Activated CD4-positive, alpha-beta T cell treated with anti-CD3 and anti-CD28 coated beads for 24 hours (primary cell): ENCODE measurements around the gene TOM1.

Experiments used
- DNase-seq, 2 donors: peaks; one replicate each; pipeline ENCODE4 v3.0.0-alpha.2; 2020; ENCODE audit warnings: low read depth in 2 of 2

TOM1 gene

DNA sequence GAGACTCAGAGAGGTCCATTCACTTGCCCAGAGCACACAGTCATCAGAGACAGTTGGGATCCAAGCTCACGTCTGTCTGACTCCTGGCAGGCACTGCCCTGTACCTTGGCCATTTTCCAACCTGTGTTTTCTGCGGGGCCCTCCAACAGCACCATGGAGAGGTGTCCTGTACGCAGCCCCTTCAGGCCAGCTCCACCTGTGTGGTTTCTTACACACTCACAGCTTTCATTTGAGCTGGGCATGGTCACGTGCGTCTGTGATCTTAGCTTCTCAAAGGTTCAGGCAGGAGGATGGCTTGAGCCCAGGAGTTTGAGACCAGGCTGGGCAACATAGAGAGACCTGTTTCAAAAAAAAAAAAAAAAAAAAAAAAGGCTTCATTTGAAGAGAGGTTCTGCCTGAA is 24.4 kb downstream of the TOM1 start:
- DNase-seq, result no peak

DNA sequence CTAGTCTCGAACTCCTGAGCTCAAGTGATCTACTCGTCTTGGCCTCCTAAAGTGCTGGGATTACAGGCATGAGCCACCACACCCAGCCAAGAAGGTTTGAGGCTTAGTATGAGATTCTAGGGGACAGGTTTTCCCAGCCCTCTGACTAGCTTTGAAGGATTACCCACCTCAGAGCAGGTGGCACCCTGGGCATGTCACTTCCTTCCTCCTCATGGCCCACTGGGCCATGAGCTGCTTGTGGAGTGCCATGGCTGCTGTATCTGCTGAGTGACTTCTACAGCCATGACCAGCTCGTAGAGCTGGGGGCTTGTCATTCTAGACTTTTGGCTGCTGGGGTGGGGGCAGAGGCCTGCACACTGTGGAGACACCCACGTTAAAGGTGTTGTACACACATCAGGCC is 25.1 kb downstream of the TOM1 start:
- no peak for DNase-seq

DNA sequence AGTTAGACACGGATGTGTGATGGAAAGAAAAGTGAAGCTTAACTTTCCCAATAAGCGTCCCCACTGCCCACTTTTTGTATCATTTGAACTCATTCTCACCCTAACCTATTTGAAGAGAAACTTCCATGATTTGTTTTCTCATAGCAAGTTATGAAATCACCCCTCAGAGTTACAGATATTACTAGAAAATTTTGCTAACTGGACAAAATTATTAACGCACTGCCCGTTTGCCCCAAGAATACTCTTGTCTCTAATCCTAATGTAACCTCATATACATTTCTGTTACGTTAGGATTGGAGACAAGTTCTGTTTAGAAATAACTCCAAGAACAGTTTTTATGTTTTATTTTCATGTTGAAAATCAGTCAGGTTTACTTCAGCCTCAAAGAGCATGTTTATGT is 25.5 kb downstream of the TOM1 start:
- no peak for DNase-seq

DNA sequence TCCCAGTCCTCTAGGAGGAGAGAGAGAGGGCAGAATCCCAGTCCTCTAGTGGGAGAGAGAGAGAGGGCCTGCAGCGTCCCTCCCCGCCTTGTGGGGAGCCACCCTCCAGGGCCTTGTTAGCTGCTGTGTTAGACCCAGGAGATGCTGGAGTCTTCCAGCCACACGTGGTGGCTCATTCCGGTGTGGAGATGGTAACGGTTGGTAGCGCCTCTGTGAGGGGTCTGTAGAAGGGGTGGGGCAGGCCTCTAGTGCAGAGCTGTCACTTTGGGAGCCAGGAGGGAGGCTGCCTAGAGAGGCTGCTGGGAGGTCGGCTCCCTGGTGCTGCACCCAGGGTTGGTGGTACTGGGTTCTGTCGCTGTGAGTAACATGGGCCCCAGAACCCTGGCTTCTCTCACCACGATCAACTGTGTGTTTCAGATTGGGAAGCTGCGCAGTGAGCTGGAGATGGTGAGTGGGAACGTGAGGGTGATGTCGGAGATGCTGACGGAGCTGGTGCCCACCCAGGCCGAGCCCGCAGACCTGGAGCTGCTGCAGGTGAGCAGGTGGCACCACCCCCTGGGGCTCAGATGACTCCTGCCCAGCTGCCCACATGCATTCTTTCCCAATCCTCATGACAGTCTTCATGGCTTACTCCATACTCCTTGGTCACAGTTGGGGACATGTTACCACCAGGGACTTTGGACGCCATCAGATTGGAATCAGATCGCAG is 27.3 kb downstream of the TOM1 start:
- DNase-seq, result no peak

DNA sequence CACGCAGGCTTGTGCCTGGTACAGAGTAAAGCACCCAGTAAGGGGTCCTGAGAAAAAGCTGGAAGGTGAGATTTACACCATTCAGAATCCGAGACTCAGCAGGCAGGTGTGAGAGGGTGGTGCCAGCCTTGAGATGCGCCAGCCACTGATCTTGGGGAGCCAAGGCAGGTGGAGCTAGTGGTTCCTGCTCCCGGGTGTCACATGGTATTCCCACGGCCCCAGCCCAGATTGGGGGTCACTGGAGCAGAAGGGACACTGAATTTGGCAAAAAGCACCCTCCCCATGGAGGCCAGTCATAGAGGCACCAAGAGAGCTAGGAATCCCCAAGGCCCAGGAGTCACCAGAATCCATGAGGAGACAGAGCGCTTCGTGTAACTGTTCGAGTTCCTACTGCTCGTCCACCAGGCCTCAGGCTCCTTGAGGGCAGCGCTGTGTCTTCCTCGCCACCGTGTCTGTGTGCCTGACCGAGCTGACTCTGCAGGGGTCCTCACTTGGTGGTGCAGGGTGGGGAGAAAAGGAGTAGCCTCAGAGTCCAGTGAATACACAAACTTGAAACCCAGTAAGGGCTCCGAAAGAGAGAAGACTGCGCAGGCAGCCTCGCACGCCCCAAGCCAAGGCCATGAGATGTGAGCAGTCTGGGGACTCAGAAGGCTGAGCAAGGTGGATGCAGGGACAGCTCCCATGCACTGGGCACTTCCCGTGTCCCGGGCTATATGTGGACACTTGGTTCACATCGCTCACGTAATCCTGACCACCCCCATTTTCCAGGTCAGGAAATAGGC is 28.2 kb downstream of the TOM1 start:
- DNase-seq, result no peak

DNA sequence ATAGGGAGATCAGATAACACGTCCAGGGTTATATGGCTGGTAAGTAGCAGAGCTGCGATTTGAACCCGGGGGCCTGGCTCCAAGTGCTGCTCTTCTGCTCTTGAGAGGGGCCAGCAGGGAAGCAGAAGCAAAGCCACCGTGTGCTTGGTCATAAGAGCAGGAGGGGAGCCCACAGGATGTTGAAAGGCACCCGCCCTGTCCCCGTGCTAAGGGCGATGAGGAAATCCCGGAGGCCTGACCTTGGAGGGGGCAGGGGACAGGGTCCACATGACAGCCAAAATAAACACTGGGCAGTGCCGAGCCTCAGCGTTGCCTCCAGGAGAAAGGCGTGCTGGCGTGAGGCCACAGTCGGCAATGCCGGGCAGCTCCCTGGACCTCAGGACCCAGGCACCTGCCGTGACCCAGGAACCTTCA is 28.8 kb downstream of the TOM1 start:
- no peak for DNase-seq

DNA sequence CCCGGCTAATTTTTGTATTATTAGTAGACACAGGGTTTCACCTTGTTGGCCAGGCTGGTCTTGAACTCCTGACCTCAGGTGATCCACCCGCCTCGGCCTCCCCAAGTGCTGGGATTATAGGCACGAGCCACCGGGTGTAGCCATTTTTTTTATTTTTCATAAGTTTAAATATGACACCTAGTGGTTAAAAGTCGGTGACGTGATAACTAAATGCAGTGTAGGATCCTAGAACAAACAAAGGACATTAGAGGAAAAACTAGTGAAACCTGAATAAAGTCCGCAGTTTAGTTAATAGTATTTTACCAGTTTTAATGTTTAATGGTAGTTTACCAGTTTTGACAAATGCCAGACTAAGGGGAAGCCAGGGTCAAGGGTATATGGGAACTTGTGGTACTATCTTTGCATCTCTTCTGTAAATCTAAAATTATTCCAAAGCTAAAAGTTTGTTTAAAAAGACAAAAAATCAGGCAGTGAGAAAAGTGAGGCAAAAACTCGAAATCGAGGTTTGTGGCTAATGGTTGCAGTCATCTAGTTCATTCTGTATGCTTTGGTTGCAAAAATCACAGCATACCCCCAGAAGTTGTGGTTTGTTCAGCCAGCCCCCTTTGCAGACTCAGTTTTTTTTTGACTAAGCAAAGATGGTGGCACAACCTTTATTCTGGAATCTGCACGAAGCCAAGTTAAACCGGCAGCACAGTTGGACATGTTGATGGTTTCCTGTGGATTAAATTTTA is 29.6 kb downstream of the TOM1 start:
- DNase-seq, result no peak

DNA sequence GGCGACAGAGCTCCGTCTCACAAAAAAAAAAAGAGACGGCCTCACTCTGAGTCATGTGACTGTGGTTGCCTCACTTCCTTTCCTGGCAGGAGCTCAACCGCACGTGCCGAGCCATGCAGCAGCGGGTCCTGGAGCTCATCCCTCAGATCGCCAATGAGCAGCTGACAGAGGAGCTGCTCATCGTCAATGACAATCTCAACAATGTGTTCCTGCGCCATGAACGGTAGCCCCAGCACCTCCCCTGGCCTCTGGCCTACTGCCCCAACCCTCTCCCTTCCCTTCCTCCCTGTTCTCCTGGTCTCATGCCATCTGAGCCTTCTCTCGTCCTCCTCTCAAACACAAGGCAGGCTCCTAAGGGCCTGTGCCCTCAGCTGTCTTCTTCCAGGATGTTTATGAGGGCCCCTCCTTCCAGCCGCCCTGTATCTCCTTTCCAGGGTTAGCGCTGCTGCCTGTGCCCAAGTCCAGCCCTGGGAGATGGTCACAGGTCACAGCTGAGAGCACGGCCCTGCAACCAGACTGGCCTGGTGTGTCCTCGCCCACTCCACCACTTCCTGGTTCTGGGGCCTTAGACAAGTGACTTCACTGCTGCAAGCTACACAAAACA is 30.7 kb downstream of the TOM1 start:
- DNase-seq, result peak; percentile 42 to 45

DNA sequence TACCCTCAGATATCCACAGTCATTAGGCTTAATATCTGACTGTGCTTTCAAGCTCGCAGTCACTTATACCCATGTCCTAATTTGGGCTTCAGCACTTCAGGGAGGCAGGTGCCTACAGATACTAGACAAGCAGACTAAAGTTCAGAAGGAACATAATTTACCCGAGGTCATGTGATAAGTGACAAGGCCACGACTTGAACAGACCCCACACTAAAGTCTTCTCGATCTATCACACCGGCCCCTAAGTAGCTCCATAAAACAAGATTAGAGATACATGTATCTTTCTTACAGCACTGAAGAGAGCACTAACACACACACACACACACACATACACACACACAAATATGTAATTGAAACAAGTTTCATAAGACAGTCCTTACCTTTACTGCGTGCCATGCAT is 32.6 kb downstream of the TOM1 start:
- DNase-seq, result no peak

DNA sequence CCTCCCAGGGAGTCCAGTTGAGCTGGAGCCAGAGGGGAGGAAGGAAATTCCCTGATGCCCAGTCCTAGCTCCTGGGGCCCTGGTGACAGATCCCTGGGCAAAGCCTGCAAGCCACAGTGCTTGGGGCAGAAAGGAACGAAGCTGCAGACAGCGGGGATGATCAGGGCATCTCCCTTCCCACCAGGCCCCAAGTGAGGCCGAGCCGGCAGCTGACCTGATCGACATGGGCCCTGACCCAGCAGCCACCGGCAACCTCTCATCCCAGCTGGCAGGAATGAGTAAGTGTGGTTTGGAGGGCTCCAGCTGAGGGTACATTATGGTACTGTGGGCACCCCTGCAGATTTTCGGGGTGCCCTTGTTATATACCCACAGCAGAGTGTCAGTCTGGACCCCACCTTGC is 33.5 kb downstream of the TOM1 start:
- no peak for DNase-seq

DNA sequence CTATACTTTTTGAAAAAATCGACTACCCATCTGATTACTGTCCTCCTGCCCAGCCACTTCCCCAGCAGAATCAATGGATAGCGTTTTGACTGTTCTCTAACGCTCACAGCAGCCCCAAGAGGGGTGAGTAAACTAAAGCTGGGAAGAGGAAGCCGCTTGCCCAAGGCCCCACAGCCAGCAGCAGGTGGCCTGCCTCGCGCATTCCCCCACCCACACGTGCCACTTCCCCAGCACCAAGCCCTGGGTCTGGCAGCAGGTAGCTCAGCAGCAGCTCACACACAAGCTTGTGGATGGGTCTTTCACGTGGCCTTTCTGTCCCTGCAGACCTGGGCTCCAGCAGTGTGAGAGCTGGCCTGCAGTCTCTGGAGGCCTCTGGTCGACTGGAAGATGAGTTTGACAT is 34.3 kb downstream of the TOM1 start:
- DNase-seq, result peak in 1 of 2 donors; percentile 18

DNA sequence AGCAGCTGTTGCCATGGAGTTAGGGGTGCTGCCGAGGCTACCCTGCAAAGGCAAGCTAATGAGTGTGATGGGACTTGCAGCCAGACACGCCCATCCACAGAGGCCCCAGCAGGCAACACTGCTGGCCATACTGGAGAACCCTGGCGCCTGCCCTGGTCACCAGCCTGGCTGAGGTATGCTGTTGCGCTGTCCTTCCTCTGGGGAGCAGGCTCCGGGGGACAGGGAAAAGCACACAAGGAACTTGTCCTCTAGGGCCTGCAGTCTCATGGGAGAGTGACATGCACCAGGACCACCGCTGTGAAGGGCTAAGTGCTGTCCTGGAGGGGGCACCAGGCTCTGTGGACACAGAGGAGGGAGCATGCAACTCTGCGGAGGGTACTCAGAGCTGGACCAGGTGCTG is 35.8 kb downstream of the TOM1 start:
- no peak for DNase-seq

DNA sequence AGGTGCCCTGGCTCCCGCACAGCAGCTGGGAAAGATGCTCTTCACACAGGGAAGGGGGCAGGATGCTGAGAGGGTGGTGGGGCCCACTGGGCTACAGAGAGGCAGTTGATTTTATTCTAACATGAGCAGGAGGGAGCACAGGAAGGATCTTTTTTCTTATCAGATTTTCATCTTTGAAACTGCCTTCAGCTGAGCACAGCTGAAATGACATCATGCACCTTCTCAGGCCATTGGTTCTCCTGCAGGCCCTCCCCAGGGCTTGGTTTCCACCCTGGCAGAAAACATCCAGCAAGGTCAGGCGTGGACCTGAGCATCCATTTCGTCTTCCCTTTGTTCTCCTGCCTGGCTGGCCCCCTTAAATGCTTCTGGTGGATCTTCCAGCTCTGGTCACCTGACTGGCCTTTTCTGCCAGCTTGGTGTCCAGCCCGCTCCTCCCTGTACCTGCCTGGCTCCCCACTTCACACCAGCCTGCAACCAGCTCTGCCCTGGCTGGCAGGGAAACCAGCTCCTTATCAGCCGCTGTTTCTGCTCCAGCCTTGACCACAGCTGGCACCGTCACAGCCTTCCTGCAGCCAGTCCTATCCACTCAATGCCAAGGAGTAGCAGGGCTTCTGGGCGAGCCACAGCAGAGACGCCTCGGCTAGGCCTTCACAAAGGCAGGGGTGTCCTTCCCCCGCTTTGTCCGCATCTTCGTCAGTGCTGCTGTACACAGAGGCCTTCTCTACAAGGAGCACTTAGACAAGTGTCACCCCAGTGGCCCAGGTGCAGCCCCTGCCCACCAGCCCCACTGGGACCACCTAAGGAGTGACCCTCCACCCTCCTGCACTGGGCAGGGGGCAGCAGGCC is 36.5 kb downstream of the TOM1 start:
- no peak for DNase-seq

DNA sequence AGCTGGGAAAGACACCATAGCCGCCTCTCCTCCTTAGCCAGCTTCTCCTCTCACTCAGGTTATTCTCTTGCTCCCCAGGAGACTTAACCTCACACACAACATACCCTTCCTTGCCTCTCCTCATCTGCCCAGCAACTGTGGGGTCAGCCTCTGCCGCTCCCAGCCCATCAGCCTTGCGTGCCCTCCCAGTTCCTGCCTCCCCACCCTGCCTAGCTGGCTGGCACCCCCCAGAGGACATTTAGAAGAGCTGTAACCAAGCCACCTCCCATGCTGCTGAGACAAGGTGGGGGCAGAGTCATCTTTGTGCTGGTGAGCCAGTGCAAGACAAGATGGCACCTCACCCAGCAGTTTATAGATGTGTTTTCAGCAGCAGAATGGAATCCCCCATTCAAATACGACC is 38.2 kb downstream of the TOM1 start:
- no peak for DNase-seq

DNA sequence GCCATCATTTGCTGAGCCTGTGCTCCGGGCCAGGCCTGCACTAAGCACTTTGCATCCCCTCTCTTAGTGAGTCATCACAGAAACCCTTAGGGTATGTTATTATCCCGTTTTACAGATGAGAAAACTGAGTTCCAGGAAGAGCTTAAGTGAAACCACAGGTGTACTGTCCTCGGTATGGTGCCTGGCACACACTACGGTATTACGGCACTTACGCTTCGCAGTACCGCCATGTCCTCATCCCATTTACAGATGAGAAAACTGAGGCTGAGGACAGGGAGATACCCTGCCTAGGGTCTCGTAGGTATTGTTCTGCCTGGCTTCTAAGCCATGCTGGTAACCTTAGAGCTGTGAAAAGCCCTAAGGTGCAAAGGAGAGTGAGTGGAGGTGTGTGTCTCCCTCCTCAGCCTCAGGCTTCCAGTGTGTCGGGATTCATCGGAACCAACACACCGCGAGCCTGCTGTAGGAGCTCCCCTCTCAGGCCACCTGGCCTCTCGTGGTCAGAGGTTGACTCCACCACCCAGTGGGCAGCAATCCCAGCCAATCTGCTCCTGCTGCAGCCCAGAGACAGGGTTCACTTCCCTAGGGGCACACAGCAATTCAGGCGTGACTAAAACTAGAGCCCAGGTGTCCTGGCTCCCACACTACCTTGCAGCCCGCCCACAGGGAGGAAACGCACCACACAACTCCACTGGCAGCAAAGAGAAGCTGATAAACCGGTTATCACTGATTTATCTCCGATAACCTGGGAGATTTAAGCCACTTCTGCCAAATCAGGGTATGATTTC is 41.6 kb downstream of the TOM1 start:
- DNase-seq, result no peak

DNA sequence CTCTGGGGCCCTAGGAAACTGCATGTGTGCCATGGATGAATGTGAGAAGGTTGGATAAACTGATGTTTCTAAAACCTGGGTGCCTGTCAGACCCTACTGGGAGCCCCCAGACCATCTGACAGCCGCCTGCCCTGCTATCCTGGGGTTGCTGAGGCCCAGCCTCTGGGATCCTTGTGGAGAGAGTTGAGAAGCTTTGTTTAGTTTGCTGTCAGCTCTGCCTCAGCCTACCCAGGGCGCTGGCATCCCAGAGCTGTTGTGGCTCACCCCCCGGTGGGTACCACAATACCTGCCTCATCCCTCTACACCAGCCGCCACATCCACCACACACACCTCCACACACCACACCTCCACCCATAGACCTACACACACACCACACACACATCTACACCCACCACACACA is 42.7 kb downstream of the TOM1 start:
- no peak for DNase-seq

DNA sequence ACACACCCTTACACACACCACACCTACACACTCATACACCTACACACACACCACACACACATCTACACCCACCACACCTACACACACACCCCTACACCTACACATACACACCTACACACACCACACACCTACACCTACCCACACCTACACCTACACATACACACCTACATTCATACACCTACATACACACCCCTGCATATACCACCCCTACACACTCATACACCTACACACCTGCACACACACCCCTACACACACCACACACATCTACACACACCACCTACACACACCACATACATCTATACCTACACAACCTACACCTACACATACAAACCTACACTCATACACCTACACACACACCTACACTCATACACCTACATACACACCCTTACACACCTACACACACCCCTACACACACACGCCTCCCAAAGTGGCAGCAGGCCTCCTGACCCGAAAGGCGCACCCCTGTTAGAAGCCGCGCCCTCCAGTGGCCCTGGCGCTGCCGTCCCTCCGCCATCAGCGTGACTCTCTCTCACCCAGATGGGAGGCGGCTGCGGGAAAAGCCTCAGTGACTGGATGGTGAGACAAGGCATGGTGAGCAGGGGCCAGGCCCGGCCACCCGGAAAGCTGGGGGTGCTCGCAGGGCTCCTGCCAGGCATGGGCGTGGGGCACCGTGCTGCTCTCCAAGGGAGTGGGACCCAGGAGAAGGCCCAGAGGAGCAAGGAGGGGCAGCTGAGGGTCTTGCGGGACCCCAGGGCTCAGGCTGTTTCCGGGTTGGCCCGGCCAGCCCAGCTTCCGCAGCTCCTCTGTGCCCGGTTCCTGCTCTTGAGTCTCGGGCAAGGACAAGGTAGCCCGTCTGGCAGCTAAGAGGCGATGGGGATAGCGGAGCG is 44.2 kb downstream of the TOM1 start:
- DNase-seq, result no peak

DNA sequence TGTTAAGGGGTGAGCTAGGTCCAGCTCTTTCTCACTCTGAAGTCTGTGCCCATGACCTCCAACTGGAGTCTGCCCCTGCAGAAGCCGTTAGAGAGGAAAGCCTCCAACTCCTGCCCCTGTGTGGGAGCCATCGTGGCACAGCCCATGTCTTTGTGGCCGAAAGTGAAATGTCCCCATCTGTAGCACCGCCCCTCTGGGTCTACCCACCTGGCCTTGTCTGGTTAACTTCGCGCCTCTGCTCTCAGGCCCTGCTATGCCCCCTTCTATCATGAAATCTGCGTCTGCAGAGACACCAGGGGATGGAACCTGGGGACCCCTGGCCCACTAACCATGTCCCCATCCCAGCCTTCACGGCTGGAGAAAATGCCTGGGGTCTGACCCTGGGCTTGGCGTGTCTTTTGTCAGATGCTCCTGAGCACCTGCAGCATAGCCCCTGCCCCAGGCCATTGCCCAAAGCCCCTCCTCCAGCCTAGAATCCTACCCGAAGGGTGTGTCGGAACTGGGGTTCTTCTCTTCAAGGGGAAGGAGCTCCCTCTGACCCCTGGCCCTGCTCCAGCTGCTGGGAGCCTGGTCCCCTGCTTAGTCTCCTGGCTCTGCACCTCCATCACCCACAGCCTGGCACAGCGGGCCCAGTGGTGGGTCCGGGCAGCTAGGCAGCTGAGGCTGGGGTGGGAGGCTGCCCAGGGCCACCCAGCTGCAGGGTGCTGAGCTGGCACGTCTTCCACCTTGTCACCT is 45.4 kb downstream of the TOM1 start:
- DNase-seq, result no peak
